ENCODE measurements around the gene USP7.

DNA sequence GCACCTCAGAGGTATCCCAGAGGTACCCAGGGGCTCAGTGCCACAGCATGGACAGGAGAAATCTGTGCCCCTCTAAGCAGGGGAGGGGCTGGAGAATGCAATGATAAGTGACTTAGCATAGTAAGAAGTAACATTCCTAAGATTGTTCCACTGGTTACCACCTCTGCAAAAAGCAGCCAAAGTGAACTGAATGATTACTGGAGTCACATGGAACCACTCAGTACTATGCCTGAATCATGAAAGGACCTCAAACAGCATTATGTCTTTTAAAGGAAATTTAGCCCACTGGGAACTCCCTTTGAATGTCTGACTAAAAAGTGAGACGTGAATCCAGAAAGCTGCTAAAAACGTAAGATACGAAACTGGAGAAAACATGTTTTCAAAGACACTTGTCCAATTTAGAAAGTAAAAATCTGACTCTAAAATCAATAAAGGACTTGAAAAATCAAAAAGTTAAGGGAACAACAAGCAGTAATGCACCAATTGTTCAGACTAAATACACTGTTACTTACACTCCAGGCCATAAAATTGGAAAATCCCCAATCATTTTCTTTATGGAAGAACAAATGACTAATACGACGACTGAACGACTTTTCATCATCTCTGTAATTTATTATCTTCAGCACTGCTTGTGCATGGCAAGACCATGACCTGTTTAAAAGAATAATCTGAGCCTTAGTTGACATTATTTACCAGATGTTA is 42.9 kb downstream of the USP7 start:
- TF ChIP-seq, protein P1, sequence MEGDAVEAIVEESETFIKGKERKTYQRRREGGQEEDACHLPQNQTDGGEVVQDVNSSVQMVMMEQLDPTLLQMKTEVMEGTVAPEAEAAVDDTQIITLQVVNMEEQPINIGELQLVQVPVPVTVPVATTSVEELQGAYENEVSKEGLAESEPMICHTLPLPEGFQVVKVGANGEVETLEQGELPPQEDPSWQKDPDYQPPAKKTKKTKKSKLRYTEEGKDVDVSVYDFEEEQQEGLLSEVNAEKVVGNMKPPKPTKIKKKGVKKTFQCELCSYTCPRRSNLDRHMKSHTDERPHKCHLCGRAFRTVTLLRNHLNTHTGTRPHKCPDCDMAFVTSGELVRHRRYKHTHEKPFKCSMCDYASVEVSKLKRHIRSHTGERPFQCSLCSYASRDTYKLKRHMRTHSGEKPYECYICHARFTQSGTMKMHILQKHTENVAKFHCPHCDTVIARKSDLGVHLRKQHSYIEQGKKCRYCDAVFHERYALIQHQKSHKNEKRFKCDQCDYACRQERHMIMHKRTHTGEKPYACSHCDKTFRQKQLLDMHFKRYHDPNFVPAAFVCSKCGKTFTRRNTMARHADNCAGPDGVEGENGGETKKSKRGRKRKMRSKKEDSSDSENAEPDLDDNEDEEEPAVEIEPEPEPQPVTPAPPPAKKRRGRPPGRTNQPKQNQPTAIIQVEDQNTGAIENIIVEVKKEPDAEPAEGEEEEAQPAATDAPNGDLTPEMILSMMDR (conservative IDR thresholded peaks at IDR 0.05; ENCODE audit: low read depth, low read length), result no peak
- TF ChIP-seq EZH2 (IDR thresholded peaks at IDR 0.05; ENCODE audit: borderline replicate concordance, low read depth, low read length, poor library complexity, severe bottlenecking), result no peak
